HepG2 (cell line): Measurements from ENCODE around the gene CLDND2. TPM values are rescaled to one million over a fixed set of nuclear protein-coding genes. Genes with fewer than 3 reads are reported as not detected.

Experiments
- ATAC-seq: fragments of 200-7000 bp; cut with Tn5 transposase; 3 replicates; pipeline ENCODE4 v1.9.1; 2020; ENCODE audit warnings: mild to moderate bottlenecking, moderate library complexity
- BruUV-seq: library from RNA; stranded (reverse); fragments of 400-500 nt; replicated peaks from 2 replicates; lab custom pipeline; 2021; lab: Mats Ljungman, UMichigan
- CTCF ChIA-PET: fragments of 300-600 bp; formaldehyde crosslinking; extraction: SDS; loops from one replicate; lab custom pipeline; 2021; ENCODE audit warnings: low total read pairs, inconsistent platforms, low intra/inter-chr PET ratio; lab: Yijun Ruan, JAX
- POLR2A ChIA-PET: fragments of 350-600 bp; sonication (Branson Sonifier 250); formaldehyde crosslinking; loops from one replicate; lab custom pipeline; 2020; ENCODE audit warnings: antibody characterized with exemption, inconsistent platforms; lab: Yijun Ruan, JAX
- DNase-seq: peaks from one replicate; pipeline ENCODE4 v3.0.0-alpha.2; 2015; ENCODE audit warnings: low spot score
- FAIRE-seq: peaks from 3 replicates; lab custom pipeline; 2011; peaks lifted over from hg19 to GRCh38; lab: Jason Lieb, UNC
- H2AFZ ChIP-seq: one replicate; pipeline ENCODE4 v1.6.1; 2011; ENCODE audit warnings: low read length, inconsistent platforms
- H3K27ac ChIP-seq: fragments of 300-600 bp; 3 replicates; pipeline ENCODE4 v1.8.0; 2011; ENCODE audit warnings: mixed run types, mild to moderate bottlenecking, mixed read lengths, low read length, inconsistent platforms; ENCODE audit not compliant: insufficient read depth; ENCODE audit errors: extremely low read length
- H3K27me3 ChIP-seq, 2 experiments: fragments of 200-600 bp in 1 of 2; 2 replicates in 1 of 2; 3 replicates in 1 of 2; pipeline versions ENCODE4 v1.6.0 to v1.8.0; 2011; ENCODE audit warnings: low read length in 2 of 2, mild to moderate bottlenecking in 2 of 2, moderate library complexity in 2 of 2, inconsistent platforms in 1 of 2; ENCODE audit not compliant: insufficient read depth in 2 of 2, control insufficient read depth in 1 of 2
- H3K36me3 ChIP-seq, 2 experiments: fragments of 200-600 bp in 1 of 2; replicated peaks in 1 of 2; 2 replicates in 1 of 2; 3 replicates in 1 of 2; pipeline versions ENCODE4 v1.5.1 to v1.8.0; 2011; ENCODE audit warnings: low read length in 2 of 2, inconsistent platforms in 1 of 2; ENCODE audit not compliant: insufficient read depth in 2 of 2, control insufficient read depth in 1 of 2
- H3K4me1 ChIP-seq: 2 replicates; pipeline ENCODE4 v1.5.1; 2012; ENCODE audit warnings: low read length, inconsistent platforms; ENCODE audit not compliant: insufficient read depth
- H3K4me2 ChIP-seq: 2 replicates; pipeline ENCODE4 v1.6.0; 2011; ENCODE audit warnings: low read depth, low read length, inconsistent platforms
- H3K4me3 ChIP-seq, 3 experiments: fragments of 200-600 bp in 1 of 3; sonication (generic), shearing (Covaris generic) in 1 of 3; replicated peaks in 1 of 3; 2 replicates each; pipeline ENCODE4 v1.5.1; 2011 to 2016; ENCODE audit warnings: low read length in 3 of 3, inconsistent platforms in 2 of 3, low read depth in 2 of 3, mild to moderate bottlenecking in 2 of 3, control low read depth in 1 of 3, mixed read lengths in 1 of 3; ENCODE audit not compliant: insufficient read depth in 1 of 3
- H3K79me2 ChIP-seq: one replicate; pipeline ENCODE4 v1.6.1; 2011; ENCODE audit warnings: low read length, inconsistent platforms; ENCODE audit not compliant: insufficient read depth
- H3K9ac ChIP-seq: 2 replicates; pipeline ENCODE4 v1.6.0; 2011; ENCODE audit warnings: mild to moderate bottlenecking, low read depth, low read length, inconsistent platforms; ENCODE audit not compliant: insufficient read depth
- H3K9me3 ChIP-seq: 2 replicates; pipeline ENCODE4 v1.5.1; 2012; ENCODE audit warnings: mild to moderate bottlenecking, low read length
- H4K20me1 ChIP-seq: 2 replicates; pipeline ENCODE4 v1.6.0; 2011; ENCODE audit warnings: inconsistent platforms, mild to moderate bottlenecking, low read length, moderate library complexity; ENCODE audit not compliant: insufficient read depth
- AGO2 ChIP-seq: fragments of 200-400 bp; formaldehyde crosslinking; optimal IDR thresholded peaks from 2 replicates; pipeline ENCODE3; 2017; ENCODE audit warnings: mild to moderate bottlenecking, low read depth, low read length, moderate library complexity
- BCLAF1 ChIP-seq: fragments of 450-650 bp; IDR thresholded peaks from 2 replicates; pipeline ENCODE4 v1.6.1; 2017; ENCODE audit warnings: mild to moderate bottlenecking
- ZNF101 ChIP-seq: sonication (generic); formaldehyde crosslinking; IDR thresholded peaks from 2 replicates; pipeline ENCODE4 v1.4.0; 2020; ENCODE audit warnings: mild to moderate bottlenecking, low read depth, missing genetic modification reagents, borderline replicate concordance
- ZNF747 ChIP-seq: sonication (generic); formaldehyde crosslinking; IDR thresholded peaks from 2 replicates; pipeline ENCODE4 v1.8.1; 2023; ENCODE audit warnings: missing genetic modification reagents, mild to moderate bottlenecking, borderline replicate concordance
- WGBS: methylation state at CpG from one replicate; pipeline ENCODE4 v1.1.6; 2017; ENCODE audit warnings: low lambda C conversion rate; 5-methylcytosine and 5-hydroxymethylcytosine counted together
- in situ Hi-C: cut with HindIII; loops from 2 replicates; pipeline ENCODE4 v1.10.0; 2017; ENCODE audit warnings: low pct_unique_long_range_greater_than_20kb; ENCODE audit not compliant: extremely low pct_ligation_motif_present
- intact Hi-C: fragments of 100-400 bp; cut with micrococcal nuclease; formaldehyde crosslinking; loops from one replicate; pipeline ENCODE4 v1.10.0; 2022; ENCODE audit not compliant: unreplicated experiment
- polyA plus RNA-seq, 8 experiments: library from polyadenylated mRNA; depleted of rRNA in 3 of 8; stranded (reverse) in 7 of 8; unstranded in 1 of 8; fragments of >200 nt; fragmentation: Illumina TruSeq in 4 of 8; extraction: Trizol in 4 of 8; gene quantifications; 2 replicates each; pipeline versions ENCODE4 v1.2.1 to v1.2.3, GENCODE V29; 2011 to 2016; ENCODE audit warnings: low read depth in 4 of 8, missing spikeins in 1 of 8, mixed read lengths in 1 of 8; ENCODE audit not compliant: insufficient read depth in 1 of 8
- total RNA-seq, 5 experiments: library from RNA; depleted of rRNA; stranded (reverse); fragments of >200 nt; fragmentation: Illumina TruSeq; extraction: Trizol; gene quantifications; 2 replicates each; pipeline ENCODE4 v1.2.3, GENCODE V29; 2016; ENCODE audit warnings: low read depth in 1 of 5

CLDND2 gene
- total and polyA plus RNA-seq, 2 of the 13 experiments (the other 11 are each of a cell fraction or from before 2014, with no cell fraction given) = 0.84 to 1.8 TPM

DNA sequence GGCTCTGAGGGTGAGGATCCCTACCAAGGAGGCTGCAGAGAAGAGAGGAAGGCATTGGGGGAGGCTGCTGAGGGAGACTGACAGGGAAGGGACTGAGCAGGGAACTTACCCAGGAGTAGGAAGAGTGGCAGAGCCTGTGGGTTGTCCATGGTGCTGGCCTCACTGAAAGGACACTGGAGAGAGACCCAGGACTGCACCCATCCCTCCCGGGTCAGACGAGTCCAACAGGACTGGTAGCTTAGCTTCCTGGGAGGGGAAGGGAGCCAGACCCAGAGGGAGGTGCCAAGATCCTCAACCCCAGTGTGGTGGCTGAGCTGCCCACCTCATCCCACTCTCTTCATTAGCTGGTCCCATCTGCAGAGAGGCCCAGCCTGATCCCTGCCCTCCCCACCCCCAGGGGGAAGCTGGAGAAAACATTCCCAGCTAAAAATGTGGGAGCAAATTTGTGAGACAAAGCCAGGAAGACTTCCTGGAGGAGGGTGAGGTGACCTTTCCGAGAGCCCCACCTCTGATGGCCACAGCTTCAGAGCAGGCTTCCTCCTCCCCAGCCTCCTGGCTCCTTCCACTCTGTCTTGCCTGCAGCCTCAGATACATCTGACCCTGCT, 26.7 kb downstream of the CLDND2 start, which contains the start of gene VSIG10L (continued):
- TF ChIP-seq BCLAF1 = no peak
- TF ChIP-seq ZNF101 (CRISPR knock-in tag) = no peak
- TF ChIP-seq, all 625 proteins: peak for 8

GRCh38 chr19:51341066-51341465, 27.7 kb downstream of the CLDND2 start:
- intact Hi-C loops = no loop called here
- TF ChIP-seq ZNF747 = no peak
- TF ChIP-seq AGO2 = peak; percentile 25
- H3K36me3 ChIP-seq = peaks cover 8 to 19% of the 10 kb centered on the region in 2 experiments
- CTCF ChIA-PET = no interaction called here
- no peaks in the 10 kb centered on the region for H3K27me3 ChIP-seq
- in situ Hi-C loops = loop anchor here (5.0 kb wide), 1 partner anchor 56 kb away; no protein-coding TSS in a partner anchor
- H3K4me1 ChIP-seq = peaks cover 66% of the 10 kb centered on the region
- H3K9me3 ChIP-seq = no peaks in the 10 kb centered on the region
- H3K9ac ChIP-seq = peak overlapping the region; percentile 73
- peak overlapping the region; percentile 67 for H3K27ac ChIP-seq
- H3K4me3 ChIP-seq = peak overlapping the region; percentile 45 to 64 (median 59); a peak in 5 of 6 replicates
- DNase-seq (no peak), ATAC-seq (no peak), FAIRE-seq (no peak)
- POLR2A ChIA-PET = interaction anchor here (1.0 to 6.9 kb wide), 11 partner anchors 10 to 67 kb away, joined by 4 to 211 read pairs (median 13); partner anchors contain the start of genes ETFB, LIM2 and NKG7
- H2AFZ ChIP-seq = no peak overlapping the region
- no TSS peak for BruUV-seq
- no peaks in the 10 kb centered on the region for H3K79me2 ChIP-seq
- WGBS = 86% methylated on average over 15 of the region's 18 CpGs
- peak overlapping the region; percentile 71 for H3K4me2 ChIP-seq
- peaks cover 15% of the 10 kb centered on the region; the same call in 1 of the 2 replicates for H4K20me1 ChIP-seq
